ENCODE results near the gene TMEM59L. TPM values are rescaled to one million over a fixed set of nuclear protein-coding genes. Genes with fewer than 3 reads are reported as not detected.

Gene TMEM59L
- polyA plus RNA-seq, 1 experiment, result 1.6 TPM

DNA sequence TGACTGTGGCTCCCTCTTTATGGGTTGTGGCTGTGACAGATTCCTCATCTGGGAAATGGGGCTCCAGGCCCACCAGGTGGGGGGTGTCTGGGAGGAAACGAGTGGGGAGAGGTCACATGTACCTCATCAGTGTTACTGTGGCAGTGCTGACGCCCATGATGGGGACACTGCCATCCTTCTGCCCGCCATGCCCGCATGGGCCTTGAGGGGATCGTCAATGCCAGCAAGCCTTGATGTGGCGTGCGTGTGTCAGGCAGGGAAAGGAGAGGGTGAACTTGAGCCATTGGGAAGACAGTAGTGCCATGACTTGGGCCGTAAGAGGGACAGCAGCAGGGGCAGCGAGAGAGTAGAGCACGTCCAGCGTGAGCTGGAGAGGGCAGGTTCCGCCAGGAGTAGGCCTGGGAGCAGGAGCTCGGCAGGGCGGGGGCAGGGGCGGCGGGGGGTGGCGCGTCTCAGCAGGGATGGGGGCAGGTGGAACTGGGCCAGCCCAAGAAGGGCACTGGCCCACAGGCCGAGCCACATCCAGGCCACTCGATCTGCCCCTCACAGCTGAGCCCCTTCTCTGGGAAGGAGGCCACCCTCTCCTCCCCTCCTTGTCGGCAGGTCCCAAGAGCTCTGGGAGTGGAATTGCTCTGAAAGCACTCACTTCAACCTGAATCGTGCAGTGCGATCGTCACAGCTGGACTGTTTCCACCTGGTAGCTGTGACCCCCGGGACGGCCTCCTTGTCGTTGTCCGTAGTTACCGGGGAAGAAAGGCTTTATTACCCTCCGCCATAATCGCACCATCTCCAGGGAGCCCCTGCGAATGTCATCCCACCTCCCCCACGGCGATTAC is 34.1 kb downstream of the TMEM59L start:
- DNase-seq (ENCODE audit: low read depth), result no peak
- ChIA-PET CTCF (no interaction called here), POLR2A (no interaction called here)
- no peaks in the 10 kb centered on the region for H3K36me3 ChIP-seq (ENCODE audit: control insufficient read depth, insufficient read depth, low read length)
- no peak overlapping the region for H3K4me3 ChIP-seq (ENCODE audit: low read depth, low read length)
- no peaks in the 10 kb centered on the region for H3K27me3 ChIP-seq (ENCODE audit: control insufficient read depth, insufficient read depth, low read length)
- TF ChIP-seq, protein P1, sequence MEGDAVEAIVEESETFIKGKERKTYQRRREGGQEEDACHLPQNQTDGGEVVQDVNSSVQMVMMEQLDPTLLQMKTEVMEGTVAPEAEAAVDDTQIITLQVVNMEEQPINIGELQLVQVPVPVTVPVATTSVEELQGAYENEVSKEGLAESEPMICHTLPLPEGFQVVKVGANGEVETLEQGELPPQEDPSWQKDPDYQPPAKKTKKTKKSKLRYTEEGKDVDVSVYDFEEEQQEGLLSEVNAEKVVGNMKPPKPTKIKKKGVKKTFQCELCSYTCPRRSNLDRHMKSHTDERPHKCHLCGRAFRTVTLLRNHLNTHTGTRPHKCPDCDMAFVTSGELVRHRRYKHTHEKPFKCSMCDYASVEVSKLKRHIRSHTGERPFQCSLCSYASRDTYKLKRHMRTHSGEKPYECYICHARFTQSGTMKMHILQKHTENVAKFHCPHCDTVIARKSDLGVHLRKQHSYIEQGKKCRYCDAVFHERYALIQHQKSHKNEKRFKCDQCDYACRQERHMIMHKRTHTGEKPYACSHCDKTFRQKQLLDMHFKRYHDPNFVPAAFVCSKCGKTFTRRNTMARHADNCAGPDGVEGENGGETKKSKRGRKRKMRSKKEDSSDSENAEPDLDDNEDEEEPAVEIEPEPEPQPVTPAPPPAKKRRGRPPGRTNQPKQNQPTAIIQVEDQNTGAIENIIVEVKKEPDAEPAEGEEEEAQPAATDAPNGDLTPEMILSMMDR (IDR thresholded peaks at IDR 0.05; ENCODE audit: insufficient read depth, low read depth, low read length), result no peak

GRCh38 chr19:18647371-18647767 is 34.7 kb downstream of the TMEM59L start:
- H3K27me3 ChIP-seq (ENCODE audit: control insufficient read depth, insufficient read depth, low read length), result no peaks in the 10 kb centered on the region
- H3K4me3 ChIP-seq (ENCODE audit: low read depth, low read length), result no peak overlapping the region
- ChIA-PET CTCF (no interaction called here), POLR2A (no interaction called here)
- no peaks in the 10 kb centered on the region for H3K36me3 ChIP-seq (ENCODE audit: control insufficient read depth, insufficient read depth, low read length)
- no peak for DNase-seq (ENCODE audit: low read depth)
- TF ChIP-seq, protein P1 (IDR thresholded peaks at IDR 0.05; ENCODE audit: insufficient read depth, low read depth, low read length), result no peak

DNA sequence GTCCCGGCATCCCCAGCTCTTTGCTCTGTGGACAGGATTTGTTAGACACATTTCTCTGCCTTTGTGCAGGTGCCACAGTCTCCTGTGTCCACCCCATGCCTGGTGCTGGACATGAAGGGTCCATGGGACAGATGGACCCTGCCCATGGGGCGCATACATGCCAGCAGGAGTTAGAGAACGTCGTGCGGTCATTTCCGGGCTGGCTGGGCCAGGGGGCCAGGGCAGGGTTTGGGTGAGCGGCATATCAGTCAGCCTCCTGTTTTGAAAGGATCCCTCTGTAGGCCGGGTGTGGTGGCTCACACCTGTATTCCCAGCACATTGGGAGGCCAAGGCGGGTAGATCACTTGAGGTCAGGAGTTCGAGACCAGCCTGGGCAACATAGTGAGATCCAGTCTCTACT is 35.1 kb downstream of the TMEM59L start:
- TF ChIP-seq, protein P1 (IDR thresholded peaks at IDR 0.05; ENCODE audit: insufficient read depth, low read depth, low read length), result no peak
- H3K4me3 ChIP-seq (ENCODE audit: low read depth, low read length), result no peak overlapping the region
- ChIA-PET POLR2A (no interaction called here), CTCF (interaction anchor here (2.0 kb wide), 1 partner anchor 7 kb away, joined by 5 read pairs; no protein-coding TSS in a partner anchor)
- no peak for DNase-seq (ENCODE audit: low read depth)
- no peaks in the 10 kb centered on the region for H3K27me3 ChIP-seq (ENCODE audit: control insufficient read depth, insufficient read depth, low read length)
- H3K36me3 ChIP-seq (ENCODE audit: control insufficient read depth, insufficient read depth, low read length), result no peaks in the 10 kb centered on the region; the same call in 1 of the 2 replicates

DNA sequence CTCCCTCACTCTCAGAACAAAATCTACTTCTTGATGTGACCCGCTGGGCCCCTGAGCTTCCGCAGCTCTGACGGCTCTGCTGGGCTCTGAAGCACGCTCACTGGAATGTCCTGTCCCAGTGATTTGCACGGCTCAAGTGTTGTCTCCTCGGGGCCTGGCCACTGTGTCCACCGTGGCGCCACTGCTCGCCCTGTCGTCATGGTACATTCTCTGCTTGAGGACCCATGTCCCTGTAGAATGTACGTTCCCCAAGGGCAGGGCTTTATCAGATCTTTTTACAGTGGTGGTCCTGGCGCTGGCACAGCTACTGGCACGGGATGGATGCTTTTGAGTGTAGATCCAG is 36.3 kb downstream of the TMEM59L start:
- ChIA-PET CTCF (interaction anchor here (0.8 to 2.0 kb wide), 3 partner anchors 8 to 158 kb away, joined by 3 to 5 read pairs (median 3); partner anchors contain the start of gene REX1BD), POLR2A (no interaction called here)
- Histone ChIP-seq H3K36me3 (ENCODE audit: control insufficient read depth, insufficient read depth, low read length) (no peaks in the 10 kb centered on the region; the same call in 1 of the 2 replicates), H3K4me3 (ENCODE audit: low read depth, low read length) (no peak overlapping the region), H3K27me3 (ENCODE audit: control insufficient read depth, insufficient read depth, low read length) (no peaks in the 10 kb centered on the region)
- DNase-seq (ENCODE audit: low read depth), result no peak
- TF ChIP-seq, protein P1 (IDR thresholded peaks at IDR 0.05; ENCODE audit: insufficient read depth, low read depth, low read length), result no peak

- DNase-seq (ENCODE audit: low read depth), result no peak
- ChIA-PET CTCF (interaction anchor here (1.1 to 2.0 kb wide), 2 partner anchors 9 to 61 kb away, joined by 3 to 5 read pairs; partner anchors contain the start of gene REX1BD), POLR2A (no interaction called here)
- Histone ChIP-seq H3K4me3 (ENCODE audit: low read depth, low read length) (no peak overlapping the region), H3K27me3 (ENCODE audit: control insufficient read depth, insufficient read depth, low read length) (no peaks in the 10 kb centered on the region), H3K36me3 (ENCODE audit: control insufficient read depth, insufficient read depth, low read length) (no peaks in the 10 kb centered on the region; the same call in 1 of the 2 replicates)
- TF ChIP-seq, protein P1 (IDR thresholded peaks at IDR 0.05; ENCODE audit: insufficient read depth, low read depth, low read length), result no peak
These were observed 36.8 kb downstream of the TMEM59L start for GRCh38 chr19:18649371-18650020.
